ENCODE results near the gene RPN2. TPM values are rescaled to one million over a fixed set of nuclear protein-coding genes. Genes with fewer than 3 reads are reported as not detected.

The RPN2 gene
- total RNA-seq, 1 donor from 2014 or later: 272 TPM

DNA sequence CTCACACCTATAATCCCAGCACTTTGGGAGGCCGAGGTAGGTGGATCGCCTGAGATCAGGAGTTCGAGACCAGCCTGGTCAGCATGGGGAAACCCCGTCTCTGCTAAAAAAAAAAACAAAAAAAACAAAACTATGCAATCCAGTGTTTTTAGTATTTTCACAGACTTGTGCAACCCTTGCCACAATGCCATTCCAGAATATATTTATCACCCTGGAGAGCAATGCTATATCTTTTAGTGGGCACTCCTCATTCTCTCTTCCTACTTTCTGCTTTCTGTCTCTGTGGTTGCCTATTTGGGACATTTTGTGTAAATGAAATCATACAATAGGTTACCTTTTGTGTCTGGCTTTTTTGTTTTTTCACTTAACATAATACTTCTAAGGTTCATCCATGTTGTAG is 39.3 kb downstream of the RPN2 start:
- DNase-seq (ENCODE audit: low read depth): no peak

DNA sequence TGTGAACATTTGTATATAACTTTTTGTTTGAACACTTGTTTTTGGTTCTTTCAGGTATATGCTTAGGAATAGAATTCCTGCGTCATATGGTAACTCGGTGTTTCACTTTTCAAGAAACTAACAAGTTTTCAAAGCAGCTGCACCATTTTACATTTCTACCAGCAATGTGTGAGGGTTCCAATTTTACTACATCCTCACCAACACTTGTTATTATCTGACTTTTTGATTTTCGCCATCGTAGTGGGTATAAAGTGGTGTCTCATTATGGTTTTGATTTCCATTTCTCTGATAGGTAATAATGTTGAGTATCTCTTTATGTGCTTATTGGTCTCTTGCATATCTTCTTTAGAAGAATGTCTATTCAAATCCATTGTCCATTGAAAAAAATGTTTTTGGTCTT is 39.8 kb downstream of the RPN2 start:
- no peak for DNase-seq (ENCODE audit: low read depth)

DNA sequence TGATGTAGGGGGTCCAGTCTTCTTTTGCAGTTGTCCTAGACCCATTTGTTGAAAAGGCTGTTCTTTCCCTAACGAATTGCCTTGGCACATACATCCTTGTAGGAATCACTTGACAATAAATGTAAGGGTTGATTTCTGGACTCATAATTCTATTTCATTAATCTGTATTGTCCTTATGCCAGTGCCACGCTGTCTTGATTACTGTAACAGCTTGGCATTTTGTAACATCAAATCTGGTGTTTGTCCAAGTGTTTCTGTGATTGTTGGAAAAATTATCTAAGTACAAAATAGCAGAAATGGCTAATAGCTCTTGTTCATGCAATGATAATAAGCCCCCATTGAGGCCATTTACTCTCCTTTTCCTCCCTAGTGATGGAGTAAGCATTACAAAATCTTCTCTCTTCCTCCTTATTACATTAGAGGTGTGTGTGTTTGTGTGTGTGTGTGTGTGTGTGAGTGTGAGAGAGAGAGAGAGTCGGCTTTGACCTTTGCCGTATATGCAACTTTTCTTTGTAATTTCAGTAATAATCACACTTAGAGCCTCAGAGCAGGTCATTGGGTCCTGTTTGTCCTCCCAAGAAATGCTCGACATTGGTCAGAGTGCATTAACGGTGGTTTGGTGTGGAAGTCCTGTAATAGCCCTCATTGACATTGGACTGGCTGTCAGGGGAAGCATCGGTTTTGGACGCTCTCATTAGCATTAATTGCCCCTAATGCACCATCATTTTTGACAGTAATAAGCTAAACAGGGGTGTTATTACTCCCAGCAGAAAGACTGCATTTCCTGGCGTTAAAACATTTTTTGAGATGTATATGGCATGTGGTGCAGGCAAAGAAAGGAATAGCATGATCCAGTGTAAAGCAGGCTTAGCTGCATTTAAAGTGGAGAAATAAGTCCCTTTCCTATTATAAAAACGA is 40.9 kb downstream of the RPN2 start:
- no peak for DNase-seq (ENCODE audit: low read depth)

DNA sequence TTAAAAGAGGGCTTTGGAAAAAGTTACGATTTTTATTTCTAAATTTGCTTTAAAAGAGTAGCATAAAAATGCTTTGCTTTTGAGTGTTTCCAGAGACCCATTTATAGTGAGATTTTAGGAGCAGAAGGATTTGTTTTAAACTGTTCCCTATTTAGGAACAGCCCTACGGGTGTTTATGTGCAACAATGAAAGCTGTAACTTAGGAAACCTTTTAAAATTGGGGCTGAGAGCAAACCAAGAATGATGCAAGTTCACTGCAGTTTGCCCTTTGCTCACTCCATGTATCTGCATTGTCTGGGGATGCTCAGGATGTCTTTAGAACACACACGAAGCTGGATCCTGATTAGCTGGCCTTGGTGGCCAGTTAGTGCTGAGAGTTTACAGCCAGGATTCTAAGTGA is 41.6 kb downstream of the RPN2 start:
- DNase-seq (ENCODE audit: low read depth): no peak

DNA sequence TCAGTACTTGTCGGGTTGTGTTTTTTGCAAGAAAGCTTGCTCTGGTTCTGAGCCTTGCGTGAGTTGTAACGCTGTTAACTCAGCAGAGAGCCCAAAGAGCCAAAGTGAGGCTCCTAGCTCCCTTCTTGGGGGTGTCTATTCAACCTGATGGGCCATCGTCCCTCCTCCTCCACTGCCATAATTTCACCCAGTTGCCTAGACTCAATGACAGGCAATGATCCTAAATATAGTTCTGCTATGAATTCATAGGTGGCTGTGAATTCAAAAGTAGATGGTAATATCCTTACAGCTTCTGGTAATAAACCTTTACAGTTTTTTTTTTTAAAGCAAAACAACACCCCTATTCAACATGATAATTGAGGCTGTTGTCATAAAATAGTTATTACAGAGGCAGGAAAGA is 43.0 kb downstream of the RPN2 start:
- DNase-seq (ENCODE audit: low read depth): no peak

DNA sequence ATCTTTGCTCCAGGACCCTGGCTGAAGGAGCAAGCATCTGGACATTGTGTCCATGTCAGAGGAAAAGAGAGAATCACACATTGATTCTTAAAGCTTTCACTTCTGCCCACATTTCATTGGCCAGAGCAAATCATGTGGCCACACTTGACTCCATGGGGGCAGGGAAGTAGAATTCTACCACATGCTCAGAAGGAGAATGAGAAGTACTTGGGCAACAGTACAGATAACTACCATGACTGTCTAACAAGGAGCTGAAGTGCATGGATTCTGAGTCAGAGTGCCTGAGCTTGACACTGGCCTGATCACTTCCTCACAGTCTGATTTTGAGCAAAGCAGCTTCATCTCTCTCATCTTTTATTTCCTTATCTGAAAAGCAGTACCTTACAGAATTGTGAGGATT is 43.9 kb downstream of the RPN2 start:
- DNase-seq (ENCODE audit: low read depth): peak; percentile 91

DNA sequence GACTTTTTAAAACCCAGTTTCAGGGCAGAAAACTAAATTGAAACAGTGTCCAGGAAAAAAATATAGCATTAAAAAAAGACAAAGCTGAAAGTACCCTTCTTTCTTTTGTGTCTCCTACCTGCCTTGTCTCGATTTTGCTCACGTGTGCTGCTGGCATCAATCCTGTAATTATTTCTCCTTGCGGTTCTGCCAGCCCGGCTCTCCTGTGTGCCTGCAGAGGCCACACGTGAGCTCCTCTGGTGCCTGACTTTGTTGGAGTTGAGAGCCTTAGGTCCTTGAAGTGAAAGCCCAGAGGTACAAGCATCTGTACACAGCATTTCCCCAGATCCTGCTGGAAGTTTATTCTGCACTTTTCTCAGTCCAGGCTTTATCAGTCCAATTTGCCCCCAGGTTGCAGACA is 46.0 kb downstream of the RPN2 start:
- no peak for DNase-seq (ENCODE audit: low read depth)

DNA sequence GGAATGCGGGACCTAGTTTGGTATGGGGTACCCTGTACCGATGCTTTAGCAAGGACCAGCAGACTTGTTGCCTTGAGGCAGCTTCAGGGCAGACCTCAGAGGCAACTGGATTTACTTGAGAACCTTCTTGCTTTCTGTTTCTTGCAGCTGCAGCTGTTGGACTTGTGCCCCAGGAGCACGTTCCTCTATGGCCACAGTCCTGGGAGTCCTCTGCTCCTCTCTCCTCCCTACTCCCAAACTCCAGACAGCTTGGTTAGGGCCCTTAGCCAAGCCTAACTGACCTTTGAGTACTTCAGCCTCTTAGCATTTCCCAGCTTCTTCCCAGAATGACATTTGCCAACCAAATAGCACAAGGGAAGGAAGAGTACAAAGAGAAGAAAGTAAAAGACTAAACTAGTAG is 47.8 kb downstream of the RPN2 start:
- no peak for DNase-seq (ENCODE audit: low read depth)

DNA sequence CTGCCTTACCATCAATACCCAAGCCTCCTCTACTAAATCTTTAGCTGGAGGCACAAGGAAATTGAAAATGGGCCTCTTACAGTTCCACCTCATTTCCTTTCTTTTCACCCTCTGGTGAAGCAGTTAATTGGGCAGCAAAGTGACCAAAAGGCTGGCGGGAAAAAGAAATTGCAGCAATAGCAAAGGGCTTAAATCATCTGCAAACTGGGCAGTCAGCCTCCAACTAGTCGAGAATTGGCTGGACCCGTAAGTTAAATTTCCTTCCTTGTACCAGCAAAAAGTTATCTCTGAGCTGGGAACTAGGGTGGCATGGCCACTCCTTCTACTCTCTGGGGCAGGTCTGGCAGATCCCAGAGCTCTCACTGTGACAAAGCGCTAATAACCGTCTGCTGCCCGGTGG is 49.0 kb downstream of the RPN2 start:
- peak; percentile 15 for DNase-seq (ENCODE audit: low read depth)

DNA sequence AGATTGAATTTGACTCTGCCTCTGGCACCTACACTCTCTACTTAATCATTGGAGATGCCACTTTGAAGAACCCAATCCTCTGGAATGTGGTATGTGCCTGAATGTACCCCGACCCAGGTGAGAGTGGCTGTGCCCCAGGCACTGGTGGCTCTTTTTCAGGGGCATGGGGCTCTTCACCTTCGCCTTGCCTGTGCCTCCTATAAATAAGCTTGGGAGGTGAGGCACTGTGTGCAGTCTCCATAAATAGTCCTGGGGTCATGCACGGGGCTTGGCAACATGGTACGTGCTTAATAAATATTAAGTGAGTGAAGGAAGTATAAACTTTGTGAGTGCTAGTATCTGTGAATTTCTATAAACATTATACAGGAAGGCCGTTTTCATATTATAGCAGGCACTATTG is 49.5 kb downstream of the RPN2 start:
- no peak for DNase-seq (ENCODE audit: low read depth)

DNA sequence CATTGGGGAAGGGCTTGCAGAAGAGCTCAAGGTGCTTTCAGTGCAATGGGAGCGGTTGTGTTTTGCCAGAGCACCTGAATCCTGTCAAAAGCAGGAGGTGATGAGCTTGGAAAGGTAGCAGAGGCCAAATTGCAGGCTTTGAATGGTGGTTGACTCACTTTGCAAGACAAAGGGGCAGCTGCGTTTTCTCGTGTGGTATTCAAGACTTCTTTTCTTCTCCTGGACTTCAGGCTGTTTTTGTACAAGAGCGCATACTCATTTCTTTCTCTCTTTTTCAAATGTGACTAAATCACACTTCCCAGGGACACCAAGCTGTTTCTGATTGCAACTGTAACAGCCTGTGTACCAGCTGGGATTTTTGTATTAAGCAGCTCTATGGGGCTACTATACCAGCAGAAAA is 50.2 kb downstream of the RPN2 start:
- no peak for DNase-seq (ENCODE audit: low read depth)

DNA sequence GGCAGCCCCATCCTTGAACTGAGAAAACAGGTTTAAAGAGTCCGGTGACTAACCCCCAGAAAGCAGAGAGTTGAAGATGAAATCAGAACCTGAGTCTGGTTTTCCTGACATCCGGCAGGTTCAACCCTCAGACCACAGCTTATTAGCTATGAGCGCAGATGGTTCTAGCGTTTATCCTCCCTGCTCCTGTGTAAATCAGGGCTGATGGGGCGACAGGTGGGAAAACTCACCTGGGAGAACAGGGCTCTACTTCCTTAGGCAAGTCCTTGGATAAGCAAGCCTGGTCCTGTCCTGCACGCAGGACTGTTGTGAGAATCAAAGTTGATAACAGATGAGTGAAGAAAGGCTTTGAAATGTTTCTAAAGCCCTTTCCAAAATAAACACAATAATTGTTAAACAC is 51.1 kb downstream of the RPN2 start:
- DNase-seq (ENCODE audit: low read depth): no peak

DNA sequence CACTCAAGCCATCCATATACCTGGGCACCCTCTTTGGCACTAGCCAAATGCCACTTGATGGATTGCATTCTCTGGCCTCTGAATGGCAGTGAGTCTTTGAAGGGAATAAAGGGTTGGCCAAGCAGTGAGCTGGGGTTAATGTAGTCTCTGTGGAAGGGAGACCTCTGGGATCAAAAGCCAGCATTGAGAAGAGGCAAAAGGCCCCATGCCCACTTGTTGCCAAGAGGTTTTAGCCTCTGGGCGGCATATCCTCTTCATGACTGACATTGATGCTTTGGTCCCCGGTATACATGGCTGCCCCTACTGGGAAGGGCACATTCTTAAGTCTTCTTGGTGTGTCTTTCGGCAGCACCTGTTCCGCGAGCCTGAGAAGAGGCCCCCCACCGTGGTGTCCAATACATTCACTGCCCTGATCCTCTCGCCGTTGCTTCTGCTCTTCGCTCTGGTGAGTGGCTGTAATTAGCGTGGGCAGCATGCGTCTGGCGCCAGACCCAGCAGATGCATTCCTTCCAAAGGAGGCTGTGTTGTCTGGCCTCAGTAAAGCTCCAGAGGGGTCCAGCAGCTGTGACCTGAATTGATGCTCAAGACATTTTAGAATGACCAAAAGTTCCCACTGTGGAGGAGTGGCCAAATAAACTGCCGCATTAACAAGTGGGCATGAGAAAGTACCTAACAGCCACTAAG is 53.0 kb downstream of the RPN2 start:
- no peak for DNase-seq (ENCODE audit: low read depth)

DNA sequence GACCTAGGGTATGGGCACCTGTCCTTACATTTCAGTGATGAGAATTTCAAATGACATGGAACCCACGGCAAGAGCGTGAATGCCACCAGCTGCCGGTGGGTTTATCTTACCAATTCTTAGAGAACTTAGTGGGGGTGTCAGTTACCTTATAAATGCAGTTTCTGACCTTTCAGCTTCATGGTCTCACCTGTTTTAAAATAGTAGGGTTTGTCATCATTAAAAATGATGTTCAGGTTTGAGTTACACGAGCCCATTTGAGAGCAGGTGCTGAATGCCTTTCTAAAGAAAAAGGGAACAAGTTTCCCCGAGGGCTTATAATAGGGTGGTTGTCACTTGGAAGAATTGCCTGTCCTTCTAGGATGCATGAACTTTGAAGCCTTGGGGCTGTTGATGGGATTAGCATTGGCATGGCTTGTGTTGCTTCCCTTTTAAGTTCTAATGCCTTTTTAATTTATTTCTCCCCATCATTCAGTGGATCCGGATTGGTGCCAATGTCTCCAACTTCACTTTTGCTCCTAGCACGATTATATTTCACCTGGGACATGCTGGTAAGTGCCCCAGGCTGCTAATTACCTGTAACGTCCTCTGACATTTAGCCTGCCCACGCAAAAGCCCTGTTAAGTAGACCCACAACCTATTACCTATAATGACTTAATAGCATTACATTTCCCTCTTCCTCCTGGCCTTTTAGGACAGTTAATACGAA is 54.6 kb downstream of the RPN2 start:
- no peak for DNase-seq (ENCODE audit: low read depth)

DNA sequence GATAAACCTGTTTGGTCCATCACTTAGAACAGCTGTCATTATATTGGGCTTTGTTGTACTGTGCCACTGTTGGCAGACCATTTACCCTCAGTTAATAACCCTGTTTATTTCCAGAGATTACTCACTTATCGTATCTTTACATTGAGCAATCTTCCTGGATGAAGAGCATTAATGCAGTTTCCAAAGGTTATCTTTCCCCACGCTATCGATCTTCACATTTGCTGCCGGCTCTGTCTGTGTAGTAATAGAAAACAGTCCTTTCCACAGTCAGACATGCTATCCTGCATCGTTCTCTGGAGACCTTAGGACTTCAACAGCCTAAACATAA is 55.1 kb downstream of the RPN2 start:
- DNase-seq (ENCODE audit: low read depth): no peak

DNA sequence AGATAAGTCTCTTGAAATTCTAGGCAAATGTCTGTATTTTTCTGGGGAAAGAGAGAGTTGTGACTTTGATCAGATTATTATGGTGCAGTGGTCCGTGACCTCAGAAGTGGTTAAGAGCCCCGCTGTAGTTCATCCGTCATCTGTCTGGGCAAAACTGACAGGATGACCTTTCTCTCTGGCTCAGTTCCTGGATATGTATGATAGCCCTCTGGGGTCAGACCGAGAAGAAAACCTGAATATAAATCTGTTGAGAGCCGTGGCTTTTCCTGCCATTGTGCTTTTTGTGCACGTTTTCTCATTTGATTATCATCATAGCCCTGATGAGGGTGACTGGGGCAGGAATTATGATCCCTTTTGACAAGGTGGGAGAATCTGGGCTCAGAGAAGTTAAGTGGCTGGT is 55.9 kb downstream of the RPN2 start:
- DNase-seq (ENCODE audit: low read depth): no peak

DNA sequence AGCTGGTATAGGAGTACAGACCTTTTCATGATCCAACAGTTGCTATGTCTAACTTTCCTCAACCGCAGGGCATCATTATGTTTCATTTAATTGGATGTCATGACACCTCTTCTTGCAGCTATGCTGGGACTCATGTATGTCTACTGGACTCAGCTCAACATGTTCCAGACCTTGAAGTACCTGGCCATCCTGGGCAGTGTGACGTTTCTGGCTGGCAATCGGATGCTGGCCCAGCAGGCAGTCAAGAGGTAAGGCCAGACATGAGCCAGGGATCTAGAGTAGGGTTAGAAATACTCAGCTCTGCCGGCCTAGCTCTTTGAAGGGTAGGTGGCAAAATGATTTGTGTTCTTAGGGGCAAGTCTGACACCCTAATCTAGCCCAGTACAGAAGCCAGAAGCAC is 57.3 kb downstream of the RPN2 start:
- no peak for DNase-seq (ENCODE audit: low read depth)

DNA sequence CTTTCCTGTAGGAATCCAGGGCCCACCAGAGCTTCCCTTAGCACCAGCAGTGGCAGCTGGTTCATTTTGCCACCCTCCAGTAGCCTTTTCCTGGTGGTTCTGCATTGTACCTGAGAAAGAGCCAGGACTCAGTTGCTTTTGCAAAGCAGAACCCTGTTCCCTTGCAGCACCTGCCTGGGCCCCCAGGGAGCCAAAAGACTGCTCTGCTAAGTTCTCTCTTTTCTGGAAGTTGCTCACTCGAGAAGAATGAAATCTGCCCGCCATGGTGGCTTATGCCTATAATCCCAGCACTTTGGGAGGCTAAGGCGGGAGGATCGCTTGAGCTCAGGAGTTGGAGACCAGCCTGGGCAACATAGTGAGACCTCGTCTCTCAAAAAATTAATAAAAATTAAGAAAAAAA is 58.5 kb downstream of the RPN2 start:
- no peak for DNase-seq (ENCODE audit: low read depth)

DNA sequence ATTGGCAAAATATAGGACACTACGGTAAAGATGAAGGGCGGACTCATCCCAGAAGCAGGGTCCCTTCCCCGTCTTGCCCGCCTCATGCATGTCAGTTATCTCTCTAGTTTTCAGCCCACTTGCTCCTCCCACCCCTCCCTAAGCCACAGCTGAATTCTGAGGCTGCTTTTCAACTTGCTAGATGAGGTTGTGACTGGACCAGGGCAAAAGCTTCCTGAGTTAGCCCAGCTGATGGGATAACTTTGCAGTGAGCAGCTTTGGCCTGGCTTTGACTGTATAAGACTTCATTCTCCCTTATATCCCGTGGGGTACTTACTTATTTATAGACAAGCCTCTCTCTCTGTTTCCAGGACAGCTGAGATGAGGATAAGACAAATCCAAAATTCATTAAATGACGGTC is 59.3 kb downstream of the RPN2 start:
- no peak for DNase-seq (ENCODE audit: low read depth)

DNA sequence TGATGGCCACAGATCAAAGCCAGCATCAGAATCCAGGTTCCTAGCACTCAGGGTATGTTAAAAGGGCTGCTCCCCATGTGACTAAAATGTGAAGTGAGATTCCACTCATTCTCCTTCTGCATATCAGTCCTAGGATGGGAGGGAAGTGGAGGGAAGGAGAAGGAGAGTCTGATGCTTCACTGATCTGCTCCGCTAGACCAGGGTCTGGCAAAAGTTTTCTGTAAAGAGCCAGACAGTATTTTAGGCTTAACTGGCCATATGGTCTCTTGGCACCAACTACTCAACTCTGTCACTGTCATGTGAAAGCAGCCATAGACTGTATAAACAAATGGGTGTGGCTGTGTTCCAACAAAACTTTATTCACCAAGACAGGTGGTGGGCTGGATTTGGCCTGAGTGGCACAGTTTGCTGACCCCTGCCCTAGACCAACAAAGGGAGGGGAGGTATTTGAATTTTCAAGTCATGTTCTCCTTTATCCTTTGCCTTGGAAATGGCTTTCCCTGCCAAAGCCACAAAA is 59.9 kb downstream of the RPN2 start:
- no peak for DNase-seq (ENCODE audit: low read depth)

DNA sequence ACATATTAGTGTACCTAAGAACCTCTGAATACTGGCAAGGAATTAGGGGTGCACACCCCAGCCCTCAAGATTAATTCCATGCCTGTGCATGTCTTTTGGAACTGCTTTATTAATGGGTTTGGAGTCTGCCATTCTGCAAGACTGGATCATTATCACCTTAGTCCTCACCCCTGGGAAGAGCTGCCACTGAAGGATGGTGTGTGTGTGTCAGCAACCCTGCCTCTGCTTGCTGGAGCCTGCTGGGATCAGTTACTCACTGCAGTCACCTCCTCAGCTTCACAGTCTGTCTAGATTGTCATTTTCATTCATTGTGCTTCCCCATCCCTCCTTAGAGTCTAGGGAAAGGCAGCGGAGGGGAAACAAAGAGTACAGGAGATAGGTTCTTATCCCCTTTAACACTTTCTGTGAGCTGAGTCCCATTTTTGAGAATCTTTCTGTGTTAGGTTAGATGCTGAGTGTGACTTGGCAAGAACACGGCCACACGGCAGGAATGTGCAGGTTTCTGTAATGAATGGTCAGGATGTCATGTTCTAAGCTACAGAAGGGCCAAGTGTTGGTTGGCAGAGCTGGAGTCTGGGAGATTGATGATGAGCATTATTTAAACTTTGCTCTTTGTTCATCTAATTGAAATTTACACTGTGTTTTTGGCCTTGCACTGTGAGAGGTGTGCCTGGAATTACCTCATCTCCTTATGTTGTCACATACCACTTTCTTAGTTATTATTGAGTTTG is 61.4 kb downstream of the RPN2 start:
- DNase-seq (ENCODE audit: low read depth): no peak

DNA sequence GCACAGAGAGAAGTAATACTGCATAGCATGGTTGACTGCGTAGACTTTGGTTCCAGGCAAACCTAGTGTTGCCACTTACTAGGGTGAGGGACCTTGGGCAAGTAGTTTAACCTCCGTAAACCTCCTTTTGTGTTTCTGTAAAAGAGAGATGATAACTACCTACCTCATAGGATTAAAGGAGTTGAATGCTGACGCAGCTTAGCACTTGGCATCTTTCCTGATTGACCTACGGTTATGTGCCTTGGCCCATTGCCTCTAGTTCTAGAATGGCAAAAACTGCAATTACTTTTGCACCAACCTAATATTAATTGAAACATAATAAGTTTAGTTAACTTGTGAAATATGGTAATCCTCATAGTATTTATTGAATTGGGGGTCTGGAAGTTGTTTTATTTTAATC is 63.4 kb downstream of the RPN2 start:
- DNase-seq (ENCODE audit: low read depth): no peak

All from renal cortical epithelial cell (primary cell).